ENCODE data around the gene SLC44A1.

Gene SLC44A1

DNA sequence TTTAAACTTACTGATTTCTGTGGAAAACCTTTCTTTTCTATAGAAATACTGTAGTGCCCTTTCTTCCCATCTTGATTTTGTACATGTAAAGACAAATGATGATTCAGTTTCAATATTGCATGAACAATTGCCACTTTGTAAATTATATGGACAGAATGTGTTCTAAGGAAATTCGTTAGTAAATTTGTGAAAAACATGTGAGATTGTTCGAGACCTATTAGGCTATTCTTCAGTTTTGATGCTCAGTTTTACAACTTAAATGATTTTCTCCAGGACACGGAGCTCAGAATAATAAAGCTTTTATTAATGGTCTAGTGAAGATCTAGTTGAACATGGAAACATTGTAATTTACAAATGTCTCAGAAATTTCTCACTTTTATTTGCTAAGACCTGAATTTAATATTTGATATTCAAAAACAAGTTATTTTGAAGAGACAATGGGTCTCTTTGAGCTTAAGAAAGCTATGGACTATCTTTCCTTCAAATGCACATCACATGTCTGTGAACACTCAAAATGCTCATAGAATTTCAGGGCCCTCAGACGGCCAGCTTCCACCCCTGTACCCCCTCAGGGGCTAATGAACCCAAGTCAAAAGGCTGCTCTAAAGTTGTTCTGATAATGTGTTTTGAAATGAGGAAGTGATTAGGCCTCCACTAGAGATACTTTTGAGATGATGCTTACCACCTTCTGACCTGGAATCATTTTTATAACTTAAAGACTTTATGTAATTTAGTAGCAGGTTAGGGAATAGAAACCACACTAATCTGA lies 149.3 kb downstream of the SLC44A1 start:
- no peak overlapping the region for H3K4me3 ChIP-seq (ENCODE audit: low read depth, low read length)
- no peak overlapping the region for H3K27ac ChIP-seq
- H3K9me3 ChIP-seq (ENCODE audit: severe bottlenecking), result no peaks in the 10 kb centered on the region
- no peaks in the 10 kb centered on the region for H3K27me3 ChIP-seq (ENCODE audit: insufficient read depth, low read depth, severe bottlenecking)
- DNase-seq, result no peak
- TF ChIP-seq CTCF (IDR thresholded peaks at IDR 0.05; ENCODE audit: low read depth, low read length), result no peak
- peaks cover 4% of the 10 kb centered on the region; the same call in 1 of the 2 replicates for H3K36me3 ChIP-seq

GRCh38 chr9:105396441-105396840 lies 152.0 kb downstream of the SLC44A1 start:
- Histone ChIP-seq H3K36me3 (no peaks in the 10 kb centered on the region), H3K27me3 (ENCODE audit: insufficient read depth, low read depth, severe bottlenecking) (no peaks in the 10 kb centered on the region), H3K4me3 (ENCODE audit: low read depth, low read length) (no peak overlapping the region), H3K27ac (no peak overlapping the region), H3K9me3 (ENCODE audit: severe bottlenecking) (no peaks in the 10 kb centered on the region)
- no peak for TF ChIP-seq CTCF (IDR thresholded peaks at IDR 0.05; ENCODE audit: low read depth, low read length)
- no peak for DNase-seq

GRCh38 chr9:105396901-105397300 lies 152.4 kb downstream of the SLC44A1 start:
- DNase-seq, result no peak
- no peak for TF ChIP-seq CTCF (IDR thresholded peaks at IDR 0.05; ENCODE audit: low read depth, low read length)
- no peaks in the 10 kb centered on the region for H3K36me3 ChIP-seq
- H3K9me3 ChIP-seq (ENCODE audit: severe bottlenecking), result no peaks in the 10 kb centered on the region
- no peak overlapping the region for H3K27ac ChIP-seq
- no peak overlapping the region for H3K4me3 ChIP-seq (ENCODE audit: low read depth, low read length)
- no peaks in the 10 kb centered on the region for H3K27me3 ChIP-seq (ENCODE audit: insufficient read depth, low read depth, severe bottlenecking)

DNA sequence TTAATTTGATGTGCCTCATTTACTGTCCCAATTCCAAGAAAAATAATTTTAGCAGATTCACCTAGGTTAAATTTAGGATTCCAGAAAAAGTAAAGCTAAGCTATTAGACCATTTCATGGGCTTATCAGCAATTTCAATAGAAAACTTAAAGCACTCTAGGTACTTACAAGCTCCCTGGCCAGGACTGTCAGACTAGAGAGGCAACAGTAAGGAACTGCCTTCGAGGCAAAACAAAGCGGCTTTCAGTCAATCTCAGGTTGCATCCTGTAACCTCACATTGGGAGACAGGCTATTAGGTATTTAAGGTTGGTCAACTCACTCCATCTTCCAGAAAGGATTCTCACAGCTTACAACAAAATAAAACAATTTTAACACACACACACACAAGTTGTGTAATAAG lies 154.7 kb downstream of the SLC44A1 start:
- Histone ChIP-seq H3K4me3 (ENCODE audit: low read depth, low read length) (no peak overlapping the region), H3K9me3 (ENCODE audit: severe bottlenecking) (no peaks in the 10 kb centered on the region), H3K27me3 (ENCODE audit: insufficient read depth, low read depth, severe bottlenecking) (no peaks in the 10 kb centered on the region), H3K36me3 (no peaks in the 10 kb centered on the region), H3K27ac (no peak overlapping the region)
- no peak for DNase-seq
- TF ChIP-seq CTCF (IDR thresholded peaks at IDR 0.05; ENCODE audit: low read depth, low read length), result no peak

- H3K27me3 ChIP-seq (ENCODE audit: insufficient read depth, low read depth, severe bottlenecking), result no peaks in the 10 kb centered on the region
- H3K9me3 ChIP-seq (ENCODE audit: severe bottlenecking), result no peaks in the 10 kb centered on the region
- TF ChIP-seq CTCF (IDR thresholded peaks at IDR 0.05; ENCODE audit: low read depth, low read length), result peak; percentile 11; the same call in 1 of the 2 replicates
- H3K36me3 ChIP-seq, result no peaks in the 10 kb centered on the region
- DNase-seq, result peak; percentile 92
- no peak overlapping the region; the same call in 1 of the 2 replicates for H3K4me3 ChIP-seq (ENCODE audit: low read depth, low read length)
- H3K27ac ChIP-seq, result peak overlapping the region; percentile 67
These were observed 157.2 kb downstream of the SLC44A1 start for GRCh38 chr9:105401651-105402050.
